HG03097 (cell line): Measurements from ENCODE around the gene MMP28.

ENCODE experiments used
- ATAC-seq: cut with Tn5 transposase; IDR thresholded peaks from one replicate; pipeline ENCODE4 v1.9.1; 2021; ENCODE audit not compliant: unreplicated experiment, low FRiP score

Gene MMP28

DNA sequence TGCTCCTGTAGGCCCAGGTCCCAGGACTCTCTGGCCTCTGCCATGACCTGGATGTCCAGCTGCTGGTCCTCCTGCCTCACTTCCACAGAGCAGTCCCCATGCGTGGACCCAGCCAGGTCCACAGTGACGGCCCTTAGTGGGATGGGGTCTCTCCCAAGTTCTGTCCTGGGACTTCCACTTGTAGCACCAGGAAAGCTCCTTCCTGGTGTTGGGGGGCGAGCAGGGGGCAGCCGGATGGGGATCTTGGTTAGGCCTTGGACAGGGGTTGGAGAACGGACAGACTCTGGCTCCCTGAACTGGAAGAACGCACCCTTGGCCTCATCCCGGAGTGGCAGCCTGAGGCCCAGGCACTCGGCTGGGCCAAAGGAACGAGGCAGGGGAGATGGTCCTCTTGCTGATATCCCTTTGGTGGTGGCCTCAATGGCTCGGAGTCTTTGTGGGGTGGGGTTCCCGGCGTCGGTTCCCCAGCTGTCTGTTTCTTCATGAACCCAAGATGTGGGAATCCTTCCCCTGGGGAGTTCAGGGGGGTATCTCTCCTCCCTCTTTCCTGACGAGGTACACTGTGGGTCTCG lies 49.6 kb downstream of the MMP28 start:
- ATAC-seq: no peak

DNA sequence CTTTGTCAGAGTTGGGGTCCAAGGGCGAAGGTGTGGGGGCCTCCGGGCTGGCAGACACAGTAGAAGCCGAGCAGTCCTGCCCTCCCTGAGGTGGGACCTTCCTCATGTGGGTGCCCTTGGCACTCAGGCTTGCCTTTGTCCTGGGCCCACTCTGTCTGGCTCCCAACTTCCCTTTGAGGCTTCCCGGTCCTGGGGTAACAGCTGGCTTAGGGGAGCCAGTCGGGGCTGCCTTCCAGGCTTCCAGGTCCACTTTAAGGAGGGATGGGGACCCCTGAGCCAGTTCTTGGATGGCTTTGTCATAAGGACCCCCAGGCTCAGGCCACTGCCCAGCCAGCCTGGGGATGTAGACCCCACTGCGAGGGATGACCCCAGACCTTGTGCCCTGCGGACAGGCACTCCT lies 50.2 kb downstream of the MMP28 start:
- ATAC-seq: no peak

GRCh38 chr17:35744830-35745229 lies 50.6 kb downstream of the MMP28 start:
- ATAC-seq: no peak

- no peak for ATAC-seq
Observed at GRCh38 chr17:35743626-35744328, 51.7 kb downstream of the MMP28 start.

- no peak for ATAC-seq
Observed at GRCh38 chr17:35742896-35743477, 52.5 kb downstream of the MMP28 start.

GRCh38 chr17:35742496-35742895 lies 52.9 kb downstream of the MMP28 start:
- ATAC-seq: no peak

- no peak for ATAC-seq
Observed at GRCh38 chr17:35740997-35741931, 54.2 kb downstream of the MMP28 start.

GRCh38 chr17:35740216-35740615 lies 55.2 kb downstream of the MMP28 start:
- ATAC-seq: no peak

- no peak for ATAC-seq
Observed at GRCh38 chr17:35738519-35739133, 56.8 kb downstream of the MMP28 start.

- no peak for ATAC-seq
Observed at GRCh38 chr17:35736236-35736635, 59.2 kb downstream of the MMP28 start.

GRCh38 chr17:35735036-35735805 lies 60.2 kb downstream of the MMP28 start:
- ATAC-seq: no peak

DNA sequence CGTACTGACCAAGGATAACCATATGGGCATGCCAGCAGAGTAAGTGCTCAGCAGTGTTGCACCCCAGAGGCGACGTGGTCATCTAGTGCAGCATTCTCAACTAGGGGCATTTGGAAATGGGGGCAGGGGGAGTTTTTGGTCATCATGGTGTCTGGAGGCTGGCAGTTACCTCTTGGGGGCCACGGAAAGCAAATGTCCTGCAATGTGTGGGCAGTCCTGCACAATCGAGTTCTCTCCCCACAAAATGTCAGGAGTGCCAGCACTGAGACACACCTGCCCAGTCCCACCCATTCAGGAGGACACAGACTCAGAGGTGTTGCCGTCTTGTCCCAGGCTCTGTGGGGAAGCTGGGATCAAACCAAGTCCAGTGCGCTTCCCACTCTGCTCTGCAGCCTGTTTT lies 61.0 kb downstream of the MMP28 start:
- no peak for ATAC-seq

DNA sequence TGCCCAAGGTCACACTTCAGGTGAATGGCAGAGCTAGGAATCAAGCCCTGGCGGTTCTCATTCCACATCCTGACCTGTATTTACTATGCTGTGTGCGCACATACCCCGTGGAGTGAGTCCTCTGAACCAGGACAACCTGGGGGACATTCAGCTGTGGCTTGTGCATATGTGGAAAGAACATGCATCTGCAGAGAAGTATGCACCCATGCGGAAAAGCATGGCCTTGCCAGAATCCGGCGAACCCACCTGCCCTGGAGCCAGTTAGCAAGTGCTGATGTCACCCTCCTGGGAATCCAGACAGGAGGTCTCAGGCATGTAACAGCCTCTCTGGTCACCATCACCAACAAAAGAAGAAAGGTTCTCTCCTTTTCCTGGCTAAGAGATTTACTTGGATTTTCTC lies 62.1 kb downstream of the MMP28 start:
- no peak for ATAC-seq

GRCh38 chr17:35732806-35733136 lies 62.7 kb downstream of the MMP28 start:
- no peak for ATAC-seq

DNA sequence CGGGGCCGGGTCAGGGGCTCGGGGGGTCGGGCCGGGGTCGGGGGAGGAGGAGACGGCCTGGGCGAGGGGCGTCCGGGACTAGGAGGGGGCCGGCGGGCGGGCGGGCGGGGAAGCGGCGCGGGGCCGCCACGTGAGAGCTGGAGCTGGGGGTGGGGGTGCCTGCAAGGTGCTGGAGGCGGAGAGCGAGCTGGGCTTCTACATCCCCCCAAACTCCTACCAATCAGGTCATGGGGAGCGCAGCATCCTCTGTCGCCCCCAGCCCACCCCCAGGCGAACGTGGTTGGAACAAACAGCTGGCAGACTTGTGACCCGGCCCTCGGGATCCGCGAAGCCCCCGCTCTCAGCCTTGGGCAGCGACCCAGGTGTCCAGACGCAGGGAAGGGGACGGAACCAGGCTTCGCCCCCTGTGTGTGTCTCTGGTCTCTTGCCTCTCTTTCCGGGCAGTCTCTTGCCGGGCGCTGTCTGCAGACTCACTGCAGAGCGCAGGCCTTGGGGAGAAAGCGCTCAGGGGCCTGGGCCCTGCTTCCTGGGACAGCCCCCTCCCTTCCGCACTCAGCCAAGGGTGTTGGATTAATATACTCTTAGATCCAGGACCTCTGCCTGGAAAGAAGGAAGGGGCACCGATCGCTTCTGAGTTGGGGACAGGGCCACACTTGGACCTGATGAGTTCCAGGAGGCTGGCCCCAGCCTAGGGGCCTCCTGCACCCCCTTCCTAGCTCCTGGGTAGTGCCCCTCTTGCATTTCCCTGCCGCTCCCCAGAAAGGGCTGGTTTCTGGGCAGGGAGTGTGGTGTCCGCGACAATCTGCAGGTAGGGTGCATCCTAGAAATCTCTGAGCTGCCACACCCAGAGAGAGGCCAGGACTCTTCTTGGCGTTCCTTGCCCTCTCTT lies 63.3 kb downstream of the MMP28 start:
- no peak for ATAC-seq

DNA sequence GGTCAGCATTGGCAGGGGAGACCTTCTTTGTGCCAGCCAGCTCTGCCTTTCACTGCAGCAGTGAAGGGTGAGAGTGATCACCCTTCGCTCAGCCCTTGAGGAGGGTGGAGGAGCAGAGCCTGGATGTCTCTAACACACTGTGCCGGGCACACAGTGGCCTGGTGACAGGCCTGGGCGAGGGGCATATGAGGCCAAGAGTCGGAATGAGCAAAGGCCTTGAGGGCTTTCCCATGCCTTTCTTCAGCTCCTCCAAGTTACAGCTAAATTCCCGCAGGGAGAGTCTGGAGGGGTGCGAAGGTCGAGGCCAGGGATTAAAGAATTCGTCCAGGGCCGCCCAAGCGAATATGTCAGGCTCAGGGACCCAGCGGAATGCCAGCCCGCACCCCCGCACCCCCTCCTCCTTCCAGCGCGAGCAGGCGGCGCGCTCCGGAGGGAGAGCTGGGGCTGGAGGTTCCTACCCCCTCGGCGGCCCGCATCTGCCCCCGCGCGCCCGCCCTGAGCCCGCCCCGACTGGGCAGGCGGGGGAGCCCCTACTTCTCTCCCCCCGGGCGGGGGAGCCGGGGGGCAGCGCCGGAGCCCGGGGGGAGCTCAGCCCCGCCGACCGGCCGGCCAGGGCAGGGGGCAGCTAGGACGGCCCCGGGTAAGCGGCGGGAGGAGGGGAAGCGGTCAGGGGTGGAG lies 64.1 kb downstream of the MMP28 start, which contains the start of gene RASL10B:
RASL10B (plus strand) TSS at position 401 of the 678 bp plus-strand sequence. CDS start 3,546 bp downstream, outside the sequence.
- ATAC-seq: no peak

GRCh38 chr17:35730400-35731005 lies 64.9 kb downstream of the MMP28 start:
- ATAC-seq: no peak

- ATAC-seq: no peak
Observed at GRCh38 chr17:35729405-35729833, 66.0 kb downstream of the MMP28 start.
